A549 (cell line): ENCODE data around the gene TNIK. TPM values are rescaled to one million over a fixed set of nuclear protein-coding genes. Genes with fewer than 3 reads are reported as not detected.

Experiments used
- ATAC-seq, 2 experiments: fragments of 200-7000 bp in 1 of 2; fragments of >200 bp in 1 of 2; cut with Nextera tagmentation in 1 of 2; cut with Tn5 transposase in 1 of 2; 3 replicates each; pipeline versions ENCODE4 v1.8.0 to v1.9.1; 2018 to 2020; ENCODE audit warnings: mild to moderate bottlenecking in 1 of 2, moderate library complexity in 1 of 2
- CTCF ChIA-PET: fragments of 300-600 bp; sonication (Branson Sonifier 250); formaldehyde crosslinking; extraction: SDS; loops from one replicate; lab custom pipeline; 2021; ENCODE audit warnings: antibody characterized with exemption, inconsistent platforms; lab: Yijun Ruan, JAX
- POLR2A ChIA-PET: fragments of 350-600 bp; formaldehyde crosslinking; extraction: SDS; loops from one replicate; lab custom pipeline; 2021; ENCODE audit warnings: antibody characterized with exemption, inconsistent platforms; lab: Yijun Ruan, JAX
- DNase-seq, 2 experiments: peaks; one replicate each; pipeline versions ENCODE4 v3.0.0 to v3.0.0-alpha.2; 2011 to 2016; ENCODE audit warnings: low read depth in 1 of 2, low spot score in 1 of 2
- FAIRE-seq: peaks from 2 replicates; lab custom pipeline; 2011; peaks lifted over from hg19 to GRCh38; lab: Jason Lieb, UNC
- H3K27ac ChIP-seq, 2 experiments: fragments of >200 bp; sonication (Bioruptor Twin); formaldehyde crosslinking; 3 replicates each; pipeline ENCODE4 v1.5.1; 2016 to 2017
- H3K4me1 ChIP-seq: fragments of >200 bp; sonication (Bioruptor Twin); formaldehyde crosslinking; 3 replicates; pipeline ENCODE4 v1.6.1; 2016
- H3K4me2 ChIP-seq: fragments of >200 bp; sonication (Bioruptor Twin); formaldehyde crosslinking; 3 replicates; pipeline ENCODE4 v1.6.1; 2016
- H3K4me3 ChIP-seq: fragments of >200 bp; sonication (Bioruptor Twin); formaldehyde crosslinking; 3 replicates; pipeline ENCODE4 v1.5.1; 2016
- H3K9me3 ChIP-seq: fragments of >200 bp; sonication (Bioruptor Twin); formaldehyde crosslinking; 3 replicates; pipeline ENCODE4 v1.6.1; 2016
- CBX8 ChIP-seq: fragments of 200-600 bp; sonication (generic); IDR thresholded peaks from 2 replicates; pipeline ENCODE4 v1.6.1; 2016
- CEBPB ChIP-seq, 2 experiments: fragments of >200 bp in 1 of 2; sonication (Bioruptor Twin) in 1 of 2; formaldehyde crosslinking in 1 of 2; IDR thresholded peaks; 2 replicates each; pipeline ENCODE4 v1.6.1; 2012 to 2016
- EP300 ChIP-seq, 2 experiments: fragments of >200 bp; sonication (Bioruptor Twin); formaldehyde crosslinking; IDR thresholded peaks; 2 replicates in 1 of 2; 3 replicates in 1 of 2; pipeline ENCODE4 v1.6.1; 2016 to 2017
- FOSL2 ChIP-seq, 2 experiments: fragments of 450-650 bp in 1 of 2; fragments of >200 bp in 1 of 2; sonication (Bioruptor Twin) in 1 of 2; formaldehyde crosslinking; IDR thresholded peaks; 2 replicates each; pipeline versions ENCODE4 v1.5.0 to v1.6.1; 2016 to 2020; ENCODE audit warnings: mild to moderate bottlenecking in 1 of 2, moderate library complexity in 1 of 2
- FOXS1 ChIP-seq: fragments of 250-450 bp; sonication (Bioruptor Pico); IDR thresholded peaks from 2 replicates; pipeline ENCODE4 v1.5.0; 2020; ENCODE audit warnings: mild to moderate bottlenecking, moderate library complexity
- HEYL ChIP-seq: fragments of 250-450 bp; sonication (Bioruptor Pico); IDR thresholded peaks from 2 replicates; pipeline ENCODE4 v1.8.0; 2021; ENCODE audit warnings: mild to moderate bottlenecking, moderate library complexity
- JUN ChIP-seq, 2 experiments: fragments of >200 bp; sonication (Bioruptor Twin); formaldehyde crosslinking; IDR thresholded peaks; 2 replicates in 1 of 2; 3 replicates in 1 of 2; pipeline ENCODE4 v1.6.1; 2016 to 2017
- JUNB ChIP-seq: fragments of >200 bp; sonication (Bioruptor Twin); formaldehyde crosslinking; IDR thresholded peaks from 2 replicates; pipeline ENCODE4 v1.6.1; 2016
- KDM1A ChIP-seq: fragments of 200-600 bp; sonication (generic); IDR thresholded peaks from 2 replicates; pipeline ENCODE4 v1.6.1; 2016; ENCODE audit warnings: low read depth, mild to moderate bottlenecking
- MAFK ChIP-seq: fragments of 450-650 bp; IDR thresholded peaks from 2 replicates; pipeline ENCODE4 v1.6.1; 2014; ENCODE audit not compliant: partially characterized antibody
- MAZ ChIP-seq: fragments of 150-350 bp; IDR thresholded peaks from 2 replicates; pipeline ENCODE4 v1.6.1; 2014; ENCODE audit warnings: antibody characterized with exemption, low read depth, low read length, borderline replicate concordance
- NPAS2 ChIP-seq: fragments of 250-450 bp; sonication (Bioruptor Pico); IDR thresholded peaks from 2 replicates; pipeline ENCODE4 v1.8.0; 2022; ENCODE audit warnings: mild to moderate bottlenecking, moderate library complexity, borderline replicate concordance
- NR3C1 ChIP-seq: fragments of >200 bp; sonication (Bioruptor Twin); formaldehyde crosslinking; IDR thresholded peaks from 3 replicates; pipeline ENCODE4 v1.6.1; 2017
- POLR2A ChIP-seq: IDR thresholded peaks from 2 replicates; pipeline ENCODE4 v1.6.1; 2012; ENCODE audit warnings: mild to moderate bottlenecking, low read length
- POLR2AphosphoS2 ChIP-seq: conservative IDR thresholded peaks from 2 replicates; pipeline ENCODE4 v1.6.1; 2012; ENCODE audit warnings: low read length, improper control_type of control experiment, inconsistent platforms
- RARB ChIP-seq: fragments of 250-450 bp; sonication (Bioruptor Pico); IDR thresholded peaks from 2 replicates; pipeline ENCODE4 v1.8.0; 2021; ENCODE audit warnings: mild to moderate bottlenecking, moderate library complexity
- TFCP2L1 ChIP-seq: fragments of 250-450 bp; sonication (Bioruptor Pico); IDR thresholded peaks from 2 replicates; pipeline ENCODE4 v1.5.0; 2021; ENCODE audit warnings: mild to moderate bottlenecking
- ZC3H11A ChIP-seq: fragments of 450-650 bp; IDR thresholded peaks from 2 replicates; pipeline ENCODE4 v1.6.1; 2014; ENCODE audit warnings: antibody characterized with exemption, mild to moderate bottlenecking
- WGBS: methylation state at CpG from one replicate; pipeline ENCODE4 v1.1.6; 2017; ENCODE audit errors: missing lambda C conversion rate; 5-methylcytosine and 5-hydroxymethylcytosine counted together
- polyA plus RNA-seq, 4 experiments: library from polyadenylated mRNA; depleted of rRNA in 3 of 4; stranded (reverse); fragments of >200 nt; fragmentation: RNase III in 1 of 4; extraction: RNeasy Plus Mini Kit Qiagen cat#74134 plus additional on column Dnase treatment in 1 of 4; gene quantifications; 2 replicates in 3 of 4; 3 replicates in 1 of 4; pipeline ENCODE4 v1.2.3, GENCODE V29; 2011 to 2017
- TF ChIP-seq, protein P1 (sequence below): fragments of >200 bp; sonication (Bioruptor Twin); formaldehyde crosslinking; IDR thresholded peaks from 2 replicates; pipeline ENCODE4 v1.6.1; 2016
- TF ChIP-seq, protein P2 (sequence below): fragments of 450-650 bp; IDR thresholded peaks from 2 replicates; pipeline ENCODE4 v1.6.1; 2014; ENCODE audit warnings: antibody characterized with exemption
- TF ChIP-seq, protein P3 (sequence below): fragments of 150-350 bp; IDR thresholded peaks from 2 replicates; pipeline ENCODE4 v1.6.1; 2014; ENCODE audit warnings: low read depth, mild to moderate bottlenecking, low read length

TNIK gene
- polyA plus RNA-seq, 2 of the 4 experiments (the other 2 are of a cell fraction), result 1.6 to 1.8 TPM

DNA sequence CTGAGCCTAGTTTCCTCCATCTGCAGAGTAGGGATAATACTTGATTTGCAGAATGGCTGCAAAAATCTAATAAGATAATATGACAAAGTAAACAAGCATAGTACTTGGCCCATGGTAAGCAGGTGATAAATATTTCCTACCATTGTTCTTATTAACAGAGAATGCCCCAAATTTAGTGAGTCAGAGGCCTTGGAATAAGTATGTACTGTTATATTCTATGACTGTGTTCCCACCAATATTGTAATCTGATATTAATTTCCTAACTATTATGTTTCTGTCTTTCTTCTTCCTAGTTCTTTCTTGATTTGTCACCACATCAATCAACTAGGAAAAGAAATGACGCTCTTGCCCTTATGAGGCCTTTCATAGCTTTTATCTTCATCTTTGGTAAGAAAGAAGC is 255.3 kb downstream of the TNIK start:
- Histone ChIP-seq H3K4me2 (no peak overlapping the region), H3K27ac (no peak overlapping the region), H3K9me3 (no peaks in the 10 kb centered on the region), H3K4me1 (0 out of 3 replicates have a peak, but pooled peaks cover 2% of the 10 kb centered on the region), H3K4me3 (no peak overlapping the region)
- no peak for TF ChIP-seq CBX8
- TF ChIP-seq, protein P1, sequence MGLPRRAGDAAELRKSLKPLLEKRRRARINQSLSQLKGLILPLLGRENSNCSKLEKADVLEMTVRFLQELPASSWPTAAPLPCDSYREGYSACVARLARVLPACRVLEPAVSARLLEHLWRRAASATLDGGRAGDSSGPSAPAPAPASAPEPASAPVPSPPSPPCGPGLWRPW, result no peak
- FAIRE-seq (no peak), ATAC-seq (no peak), DNase-seq (no peak)
- ChIA-PET POLR2A (no interaction called here), CTCF (no interaction called here)
- 68% methylated on average over 1 of the region's 1 CpG for WGBS

DNA sequence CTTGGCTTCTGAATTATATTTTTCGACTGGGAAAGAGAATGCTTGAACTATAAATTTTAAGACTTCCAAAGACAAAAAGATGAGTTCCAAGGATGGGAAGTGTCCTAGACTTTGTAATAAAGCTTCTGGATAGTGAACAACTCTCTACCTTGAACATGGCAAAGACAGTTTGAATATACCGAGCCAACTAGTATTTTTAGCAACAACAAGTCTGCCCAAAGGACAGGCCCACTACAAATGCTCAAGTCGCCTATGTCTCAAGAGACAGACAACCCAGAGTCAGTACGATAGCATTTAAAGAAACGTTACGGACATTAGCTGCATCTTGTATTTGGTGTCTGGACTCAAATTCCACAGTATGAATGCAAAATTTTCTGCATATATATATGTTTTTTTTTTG is 258.4 kb downstream of the TNIK start:
- Histone ChIP-seq H3K4me1 (0 out of 3 replicates have a peak, but pooled peaks cover 5% of the 10 kb centered on the region), H3K9me3 (no peaks in the 10 kb centered on the region), H3K4me3 (no peak overlapping the region), H3K4me2 (no peak overlapping the region), H3K27ac (no peak overlapping the region)
- POLR2A ChIA-PET, result no interaction called here
- DNase-seq (no peak), FAIRE-seq (no peak), ATAC-seq (no peak)
- TF ChIP-seq POLR2A (no peak), RARB (CRISPR knock-in tag) (no peak), MAFK (no peak), MAZ (no peak), CEBPB (IDR thresholded peaks at IDR 0.05) (no peak), HEYL (CRISPR knock-in tag) (no peak), EP300 (IDR thresholded peaks at IDR 0.05) (no peak), POLR2AphosphoS2 (no peak), TFCP2L1 (CRISPR knock-in tag) (no peak), CBX8 (no peak), ZC3H11A (no peak), JUN (IDR thresholded peaks at IDR 0.05) (no peak)
- CTCF ChIA-PET, result interaction anchor here (1.4 kb wide), 1 partner anchor 152 kb away, joined by 3 read pairs; no protein-coding TSS in a partner anchor
- WGBS, result 71% methylated on average over 6 of the region's 6 CpGs

DNA sequence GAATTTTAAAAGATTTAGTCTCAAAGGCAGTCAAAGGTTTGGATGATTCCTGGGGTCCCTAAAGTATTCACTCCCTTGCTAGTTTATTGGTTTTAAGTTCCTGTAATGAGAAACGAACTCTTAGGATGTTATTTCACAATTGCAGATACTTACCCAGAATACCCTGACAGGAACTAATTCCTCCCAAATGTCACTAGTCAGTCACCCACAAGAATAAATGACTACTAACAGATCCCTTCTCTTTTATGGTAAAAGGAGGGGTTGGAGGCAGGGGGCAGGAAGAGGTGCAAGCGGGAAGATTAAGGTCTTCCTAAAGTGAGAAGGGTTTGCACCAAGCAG is 259.5 kb downstream of the TNIK start:
- no peaks in the 10 kb centered on the region for H3K9me3 ChIP-seq
- 89% methylated on average over 2 of the region's 2 CpGs for WGBS
- TF ChIP-seq NR3C1 (no peak), FOXS1 (CRISPR knock-in tag) (no peak), EP300 (IDR thresholded peaks at IDR 0.05) (no peak), JUNB (no peak), NPAS2 (CRISPR knock-in tag) (no peak), FOSL2 (IDR thresholded peaks at IDR 0.05) (no peak), FOSL2 (CRISPR knock-in tag; IDR thresholded peaks at IDR 0.05) (no peak), KDM1A (no peak)
- TF ChIP-seq, protein P2, sequence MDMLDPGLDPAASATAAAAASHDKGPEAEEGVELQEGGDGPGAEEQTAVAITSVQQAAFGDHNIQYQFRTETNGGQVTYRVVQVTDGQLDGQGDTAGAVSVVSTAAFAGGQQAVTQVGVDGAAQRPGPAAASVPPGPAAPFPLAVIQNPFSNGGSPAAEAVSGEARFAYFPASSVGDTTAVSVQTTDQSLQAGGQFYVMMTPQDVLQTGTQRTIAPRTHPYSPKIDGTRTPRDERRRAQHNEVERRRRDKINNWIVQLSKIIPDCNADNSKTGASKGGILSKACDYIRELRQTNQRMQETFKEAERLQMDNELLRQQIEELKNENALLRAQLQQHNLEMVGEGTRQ, result no peak
- TF ChIP-seq, protein P3, sequence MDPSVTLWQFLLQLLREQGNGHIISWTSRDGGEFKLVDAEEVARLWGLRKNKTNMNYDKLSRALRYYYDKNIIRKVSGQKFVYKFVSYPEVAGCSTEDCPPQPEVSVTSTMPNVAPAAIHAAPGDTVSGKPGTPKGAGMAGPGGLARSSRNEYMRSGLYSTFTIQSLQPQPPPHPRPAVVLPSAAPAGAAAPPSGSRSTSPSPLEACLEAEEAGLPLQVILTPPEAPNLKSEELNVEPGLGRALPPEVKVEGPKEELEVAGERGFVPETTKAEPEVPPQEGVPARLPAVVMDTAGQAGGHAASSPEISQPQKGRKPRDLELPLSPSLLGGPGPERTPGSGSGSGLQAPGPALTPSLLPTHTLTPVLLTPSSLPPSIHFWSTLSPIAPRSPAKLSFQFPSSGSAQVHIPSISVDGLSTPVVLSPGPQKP, result no peak
- H3K4me2 ChIP-seq, result no peak overlapping the region
- POLR2A ChIA-PET, result no interaction called here
- H3K4me3 ChIP-seq, result no peak overlapping the region
- ATAC-seq (no peak), DNase-seq (no peak), FAIRE-seq (no peak)
- 0 out of 3 replicates have a peak, but pooled peaks cover 5% of the 10 kb centered on the region for H3K4me1 ChIP-seq
- H3K27ac ChIP-seq, result no peak overlapping the region
- CTCF ChIA-PET, result no interaction called here
